Right renal pelvis (tissue), 4 donors: Measurements from ENCODE around the gene ADIPOR2. TPM values are rescaled to one million over a fixed set of nuclear protein-coding genes. Genes with fewer than 3 reads are reported as not detected.

Experiments
- DNase-seq, 4 donors: peaks; one replicate each; pipeline ENCODE4 v3.0.0-alpha.2; 2013; ENCODE audit warnings: low read depth in 4 of 4, low spot score in 3 of 4, missing footprints in 1 of 4
- polyA plus RNA-seq, 4 donors: library from polyadenylated mRNA; unstranded; fragments of 120-200 nt; gene quantifications; one replicate each; pipeline ENCODE4 v1.2.1, GENCODE V29; 2013; ENCODE audit not compliant: insufficient read length in 4 of 4

ADIPOR2 gene
- polyA plus RNA-seq, 4 donors: 46.1 to 52.6 (median 51.2) TPM

- DNase-seq: no peak
Measured at GRCh38 chr12:1767407-1768090, 76.7 kb downstream of the ADIPOR2 start.

GRCh38 chr12:1768615-1769014 lies 77.7 kb downstream of the ADIPOR2 start:
- DNase-seq: no peak

- DNase-seq: no peak
Measured at GRCh38 chr12:1769809-1770494, 79.1 kb downstream of the ADIPOR2 start.

GRCh38 chr12:1773937-1774655 lies 83.2 kb downstream of the ADIPOR2 start:
- DNase-seq: no peak

GRCh38 chr12:1776170-1776921 lies 85.5 kb downstream of the ADIPOR2 start:
- no peak for DNase-seq

GRCh38 chr12:1777798-1778197 lies 86.9 kb downstream of the ADIPOR2 start:
- DNase-seq: no peak

GRCh38 chr12:1778911-1779310 lies 88.0 kb downstream of the ADIPOR2 start:
- DNase-seq: no peak

- DNase-seq: no peak
Measured at GRCh38 chr12:1779783-1780182, 88.9 kb downstream of the ADIPOR2 start.

GRCh38 chr12:1781772-1782171 lies 90.9 kb downstream of the ADIPOR2 start:
- DNase-seq: no peak

- no peak for DNase-seq
Measured at GRCh38 chr12:1782215-1782614, 91.3 kb downstream of the ADIPOR2 start.

- no peak for DNase-seq
Measured at GRCh38 chr12:1787714-1788113, 96.8 kb downstream of the ADIPOR2 start.

- DNase-seq: no peak
Measured at GRCh38 chr12:1790444-1790843, 99.6 kb downstream of the ADIPOR2 start.

GRCh38 chr12:1791104-1791841 lies 100.4 kb downstream of the ADIPOR2 start:
- DNase-seq: peak in 3 of 4 donors; percentile 42 to 54 (median 44)

GRCh38 chr12:1792406-1792805 lies 101.5 kb downstream of the ADIPOR2 start:
- no peak for DNase-seq

- no peak for DNase-seq
Measured at GRCh38 chr12:1793426-1794210, 102.7 kb downstream of the ADIPOR2 start.

- no peak for DNase-seq
Measured at GRCh38 chr12:1794440-1795090, 103.7 kb downstream of the ADIPOR2 start.

GRCh38 chr12:1795221-1795784 lies 104.4 kb downstream of the ADIPOR2 start:
- DNase-seq: no peak

- DNase-seq: peak; percentile 70 to 79 (median 72)
Measured at GRCh38 chr12:1795785-1796514, 105.1 kb downstream of the ADIPOR2 start.
